Smooth muscle cell (in vitro differentiated cells): Measurements from ENCODE around the gene LGALS3. TPM values are rescaled to one million over a fixed set of nuclear protein-coding genes. Genes with fewer than 3 reads are reported as not detected.

ENCODE experiments used
- DNase-seq: peaks from one replicate; lab custom pipeline; 2025; ENCODE audit not compliant: unreplicated experiment; lab: John Stamatoyannopoulos, UW
- H2AFZ ChIP-seq: fragments of 200-600 bp; sonication (generic); 2 replicates; pipeline ENCODE4 v1.6.0; 2016; ENCODE audit warnings: antibody characterized with exemption, low read depth, mild to moderate bottlenecking
- H3F3A ChIP-seq: fragments of 200-600 bp; sonication (generic); 2 replicates; pipeline ENCODE4 v1.6.0; 2017; ENCODE audit warnings: antibody characterized with exemption, low read depth
- H3K27ac ChIP-seq: fragments of 200-600 bp; sonication (generic); 2 replicates; pipeline ENCODE4 v1.5.1; 2016; ENCODE audit warnings: low read depth, mild to moderate bottlenecking
- H3K27me3 ChIP-seq: fragments of 200-600 bp; sonication (generic); 2 replicates; pipeline ENCODE4 v1.6.1; 2016; ENCODE audit warnings: low read depth, mild to moderate bottlenecking
- H3K36me3 ChIP-seq: fragments of 200-600 bp; sonication (generic); 2 replicates; pipeline ENCODE4 v1.5.1; 2016; ENCODE audit warnings: low read depth
- H3K4me1 ChIP-seq: fragments of 200-600 bp; sonication (generic); 2 replicates; pipeline ENCODE4 v1.5.1; 2016; ENCODE audit warnings: low read depth
- H3K4me2 ChIP-seq: fragments of 200-600 bp; sonication (generic); 2 replicates; pipeline ENCODE4 v1.6.0; 2016; ENCODE audit warnings: mild to moderate bottlenecking
- H3K4me3 ChIP-seq: fragments of 200-600 bp; sonication (generic); 2 replicates; pipeline ENCODE4 v1.5.1; 2016; ENCODE audit warnings: mild to moderate bottlenecking
- H3K79me2 ChIP-seq: fragments of 200-600 bp; sonication (generic); 2 replicates; pipeline ENCODE4 v1.6.0; 2016; ENCODE audit warnings: low read depth, mild to moderate bottlenecking
- H3K9ac ChIP-seq: fragments of 200-600 bp; sonication (generic); 2 replicates; pipeline ENCODE4 v1.6.0; 2016; ENCODE audit warnings: low read depth
- H3K9me3 ChIP-seq: fragments of 200-600 bp; sonication (generic); replicated peaks from 2 replicates; pipeline ENCODE4 v1.5.1; 2016; ENCODE audit warnings: low read depth
- H4K20me1 ChIP-seq: fragments of 200-600 bp; sonication (generic); 2 replicates; pipeline ENCODE4 v1.6.0; 2016; ENCODE audit warnings: low read depth
- WGBS: methylation state at CpG from one replicate; pipeline ENCODE4 v1.1.7; 2016; ENCODE audit warnings: low lambda C conversion rate; 5-methylcytosine and 5-hydroxymethylcytosine counted together
- polyA plus RNA-seq: library from polyadenylated mRNA; unstranded; fragments of >200 nt; fragmentation: Nextera tagmentation; extraction: Ambion mirVana; gene quantifications from 2 replicates; pipeline ENCODE4 v1.2.1, GENCODE V29; 2016
- total RNA-seq: library from RNA; depleted of rRNA; stranded (reverse); fragments of >200 nt; gene quantifications from 2 replicates; pipeline ENCODE4 v1.2.3, GENCODE V29; 2014
- TF ChIP-seq, protein P1 (sequence below): fragments of 200-600 bp; sonication (generic); IDR thresholded peaks from 2 replicates; pipeline ENCODE4 v1.5.1; 2017; ENCODE audit warnings: borderline replicate concordance, mild to moderate bottlenecking, antibody characterized with exemption; ENCODE audit not compliant: insufficient read depth, poor library complexity, severe bottlenecking

LGALS3 gene
- total and polyA plus RNA-seq, 2 experiments from 2014 or later = 170 to 201 TPM

DNA sequence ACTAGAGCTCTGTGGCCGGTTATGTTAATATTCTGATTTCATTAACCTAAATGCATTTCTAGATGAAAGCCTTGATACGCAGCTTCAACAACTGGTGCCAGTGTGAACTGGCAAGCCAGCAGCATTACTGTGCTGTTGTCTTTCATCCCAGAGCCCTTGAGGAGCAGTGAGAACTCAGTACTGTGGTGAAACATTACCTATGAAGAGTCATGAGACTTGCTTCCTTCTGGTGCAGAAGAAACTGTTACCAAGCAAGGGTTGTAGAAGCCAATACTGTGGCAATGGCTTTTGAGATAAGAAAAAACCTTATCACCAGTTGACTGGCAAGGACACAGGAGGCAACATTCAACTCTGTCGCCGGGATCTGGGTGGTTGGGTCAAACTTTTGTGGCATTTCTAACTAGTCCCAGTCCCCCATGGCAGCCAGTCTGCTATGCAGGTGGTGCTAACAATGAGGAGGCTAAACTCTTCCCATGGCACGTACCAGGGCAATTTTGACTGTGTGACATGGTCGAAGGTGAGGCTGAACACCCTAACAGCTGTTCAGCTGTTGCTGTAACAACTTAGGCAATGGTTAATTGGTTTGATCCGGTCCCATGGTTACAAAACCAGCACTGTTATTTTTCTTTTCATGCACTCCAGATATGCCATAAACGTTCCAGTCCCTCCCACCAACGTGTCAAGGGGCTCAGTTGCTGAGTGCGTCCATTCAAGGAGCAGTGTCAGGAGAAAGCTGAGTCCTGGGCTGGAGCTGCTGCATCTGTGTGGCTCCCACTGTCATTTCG is 12.6 kb upstream of the LGALS3 start:
- H2AFZ ChIP-seq = no peak overlapping the region
- H3K79me2 ChIP-seq = no peaks in the 10 kb centered on the region
- 81% methylated on average over 11 of the region's 11 CpGs for WGBS
- no peaks in the 10 kb centered on the region for H3F3A ChIP-seq
- no peaks in the 10 kb centered on the region for H3K9me3 ChIP-seq
- H3K9ac ChIP-seq = no peak overlapping the region
- no peak overlapping the region for H3K27ac ChIP-seq
- TF ChIP-seq, protein P1, sequence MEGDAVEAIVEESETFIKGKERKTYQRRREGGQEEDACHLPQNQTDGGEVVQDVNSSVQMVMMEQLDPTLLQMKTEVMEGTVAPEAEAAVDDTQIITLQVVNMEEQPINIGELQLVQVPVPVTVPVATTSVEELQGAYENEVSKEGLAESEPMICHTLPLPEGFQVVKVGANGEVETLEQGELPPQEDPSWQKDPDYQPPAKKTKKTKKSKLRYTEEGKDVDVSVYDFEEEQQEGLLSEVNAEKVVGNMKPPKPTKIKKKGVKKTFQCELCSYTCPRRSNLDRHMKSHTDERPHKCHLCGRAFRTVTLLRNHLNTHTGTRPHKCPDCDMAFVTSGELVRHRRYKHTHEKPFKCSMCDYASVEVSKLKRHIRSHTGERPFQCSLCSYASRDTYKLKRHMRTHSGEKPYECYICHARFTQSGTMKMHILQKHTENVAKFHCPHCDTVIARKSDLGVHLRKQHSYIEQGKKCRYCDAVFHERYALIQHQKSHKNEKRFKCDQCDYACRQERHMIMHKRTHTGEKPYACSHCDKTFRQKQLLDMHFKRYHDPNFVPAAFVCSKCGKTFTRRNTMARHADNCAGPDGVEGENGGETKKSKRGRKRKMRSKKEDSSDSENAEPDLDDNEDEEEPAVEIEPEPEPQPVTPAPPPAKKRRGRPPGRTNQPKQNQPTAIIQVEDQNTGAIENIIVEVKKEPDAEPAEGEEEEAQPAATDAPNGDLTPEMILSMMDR = no peak
- H4K20me1 ChIP-seq = no peaks in the 10 kb centered on the region
- no peak for DNase-seq
- no peaks in the 10 kb centered on the region for H3K36me3 ChIP-seq
- no peak overlapping the region for H3K4me3 ChIP-seq
- peaks cover 10% of the 10 kb centered on the region for H3K4me1 ChIP-seq
- H3K4me2 ChIP-seq = no peak overlapping the region
- no peaks in the 10 kb centered on the region for H3K27me3 ChIP-seq

DNA sequence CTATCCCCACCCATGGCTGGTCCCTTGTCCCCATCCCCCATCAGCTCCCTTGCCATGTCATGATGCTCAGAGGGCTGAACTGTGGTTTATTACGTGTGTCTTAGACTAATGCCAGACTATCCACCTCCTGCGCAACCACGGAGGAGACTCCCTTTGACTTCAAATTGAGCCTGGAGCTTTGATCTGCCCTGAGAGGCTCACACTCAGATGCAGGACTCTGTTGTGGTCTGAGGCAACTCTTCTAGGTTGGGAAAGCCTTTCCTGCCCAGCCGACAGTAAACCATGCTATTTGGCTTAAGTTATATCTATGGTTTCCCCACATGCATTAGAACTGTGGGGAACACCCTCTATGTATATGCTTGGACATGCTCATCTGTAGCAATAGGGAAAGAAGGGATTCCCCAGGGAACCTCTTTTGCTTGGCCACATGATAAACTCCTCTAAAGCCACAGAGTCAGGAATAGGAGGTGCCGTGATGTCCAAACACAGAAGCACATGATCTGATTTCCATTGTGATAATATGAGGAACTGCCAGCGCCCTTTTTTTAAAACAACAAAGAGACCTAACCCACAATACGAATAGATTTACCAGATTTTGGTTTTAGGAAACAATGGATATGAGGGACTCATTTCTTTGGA is 11.1 kb upstream of the LGALS3 start:
- Histone ChIP-seq H4K20me1 (no peaks in the 10 kb centered on the region), H2AFZ (peak overlapping the region; percentile 69), H3K79me2 (no peaks in the 10 kb centered on the region), H3K9ac (peak overlapping the region; percentile 82), H3K36me3 (no peaks in the 10 kb centered on the region), H3K9me3 (no peaks in the 10 kb centered on the region), H3K4me2 (peak overlapping the region; percentile 75), H3K27me3 (no peaks in the 10 kb centered on the region), H3K4me3 (no peak overlapping the region), H3K27ac (peak overlapping the region; percentile 95), H3F3A (peaks cover 8% of the 10 kb centered on the region), H3K4me1 (peaks cover 21% of the 10 kb centered on the region)
- TF ChIP-seq, protein P1 = no peak
- no peak for DNase-seq
- 23% methylated on average over 7 of the region's 7 CpGs for WGBS

DNA sequence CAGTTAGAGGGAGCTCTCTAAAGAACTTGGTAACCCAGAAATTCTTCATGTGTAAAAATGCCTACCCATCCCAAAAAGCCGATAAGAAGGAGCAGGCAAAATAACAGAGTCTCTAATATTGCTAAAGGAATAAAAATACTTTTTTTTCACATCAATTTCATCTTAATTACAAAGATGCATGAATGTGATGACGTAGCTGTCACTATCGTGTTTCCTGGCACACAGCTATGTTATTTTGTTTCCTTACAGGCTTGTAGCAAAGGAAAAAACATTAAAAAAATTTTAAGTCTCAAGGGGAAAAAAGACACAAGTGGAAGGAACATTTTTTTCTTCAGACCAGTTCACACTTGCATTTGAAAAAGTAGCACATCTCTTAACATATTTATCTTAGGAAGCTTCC is 10.3 kb upstream of the LGALS3 start:
- H3K4me3 ChIP-seq = no peak overlapping the region
- H3K9ac ChIP-seq = peak overlapping the region; percentile 82
- no peaks in the 10 kb centered on the region for H3K79me2 ChIP-seq
- DNase-seq = no peak
- H3K36me3 ChIP-seq = no peaks in the 10 kb centered on the region
- WGBS = 69% methylated on average over 3 of the region's 3 CpGs
- peaks cover 25% of the 10 kb centered on the region for H3K4me1 ChIP-seq
- peak overlapping the region; percentile 75 for H3K4me2 ChIP-seq
- H3K9me3 ChIP-seq = no peaks in the 10 kb centered on the region
- no peaks in the 10 kb centered on the region for H4K20me1 ChIP-seq
- peak overlapping the region; percentile 95 for H3K27ac ChIP-seq
- H2AFZ ChIP-seq = peak overlapping the region; percentile 69
- no peaks in the 10 kb centered on the region for H3K27me3 ChIP-seq
- TF ChIP-seq, protein P1 = no peak
- peaks cover 14% of the 10 kb centered on the region for H3F3A ChIP-seq
